HG03342 (cell line): Measurements from ENCODE around the gene KDM5A.
"Not testable (repeated sequence)": the region's sequence is repeated elsewhere in the genome, so short reads cannot be mapped to it uniquely, and the experiment has no call there.

Experiments
- ATAC-seq: cut with Tn5 transposase; IDR thresholded peaks from one replicate; pipeline ENCODE4 v1.9.1; 2021; ENCODE audit warnings: mild to moderate bottlenecking, moderate library complexity; ENCODE audit not compliant: unreplicated experiment

Gene KDM5A

GRCh38 chr12:334125-334524 lies 55.0 kb downstream of the KDM5A start:
- ATAC-seq, result no peak

- no peak for ATAC-seq
These were observed 56.4 kb downstream of the KDM5A start for GRCh38 chr12:332581-333205.

- no peak for ATAC-seq
These were observed 57.8 kb downstream of the KDM5A start for GRCh38 chr12:331287-331686.

GRCh38 chr12:325906-326305 lies 63.2 kb downstream of the KDM5A start:
- ATAC-seq, result no peak

- no peak for ATAC-seq
These were observed 65.6 kb downstream of the KDM5A start for GRCh38 chr12:323507-323906.

GRCh38 chr12:321606-322326 lies 67.4 kb downstream of the KDM5A start:
- no peak for ATAC-seq

GRCh38 chr12:318759-319515 lies 70.2 kb downstream of the KDM5A start:
- ATAC-seq, result no peak

- no peak for ATAC-seq
These were observed 80.6 kb downstream of the KDM5A start for GRCh38 chr12:308511-308910.

GRCh38 chr12:307406-307805 lies 81.7 kb downstream of the KDM5A start:
- no peak for ATAC-seq

GRCh38 chr12:304805-305204 lies 84.3 kb downstream of the KDM5A start:
- ATAC-seq, result no peak

- ATAC-seq, result not testable (repeated sequence)
These were observed 86.4 kb downstream of the KDM5A start for GRCh38 chr12:302766-303165.

GRCh38 chr12:300166-300565 lies 89.0 kb downstream of the KDM5A start:
- not testable (repeated sequence) for ATAC-seq

- not testable (repeated sequence) for ATAC-seq
These were observed 89.6 kb downstream of the KDM5A start for GRCh38 chr12:299511-299910.

GRCh38 chr12:298059-298458 lies 91.1 kb downstream of the KDM5A start:
- ATAC-seq, result not testable (repeated sequence)

GRCh38 chr12:295132-295531 lies 94.0 kb downstream of the KDM5A start:
- no peak for ATAC-seq

GRCh38 chr12:293199-293598 lies 95.9 kb downstream of the KDM5A start:
- ATAC-seq, result no peak

- ATAC-seq, result no peak
These were observed 96.9 kb downstream of the KDM5A start for GRCh38 chr12:292186-292585.

- no peak for ATAC-seq
These were observed 97.9 kb downstream of the KDM5A start for GRCh38 chr12:291153-291723.

- ATAC-seq, result no peak
These were observed 100.4 kb downstream of the KDM5A start for GRCh38 chr12:288687-289086.

GRCh38 chr12:286531-287300 lies 102.4 kb downstream of the KDM5A start:
- no peak for ATAC-seq

GRCh38 chr12:278046-278445 lies 111.1 kb downstream of the KDM5A start:
- ATAC-seq, result no peak
